A549 (cell line): ENCODE measurements around the gene CDADC1. TPM values are rescaled to one million over a fixed set of nuclear protein-coding genes. Genes with fewer than 3 reads are reported as not detected.

Source experiments
- ATAC-seq, 2 experiments: fragments of 200-7000 bp in 1 of 2; fragments of >200 bp in 1 of 2; cut with Nextera tagmentation in 1 of 2; cut with Tn5 transposase in 1 of 2; 3 replicates each; pipeline versions ENCODE4 v1.8.0 to v1.9.1; 2018 to 2020; ENCODE audit warnings: mild to moderate bottlenecking in 1 of 2, moderate library complexity in 1 of 2
- CTCF ChIA-PET: fragments of 300-600 bp; sonication (Branson Sonifier 250); formaldehyde crosslinking; extraction: SDS; loops from one replicate; lab custom pipeline; 2021; ENCODE audit warnings: antibody characterized with exemption, inconsistent platforms; lab: Yijun Ruan, JAX
- POLR2A ChIA-PET: fragments of 350-600 bp; formaldehyde crosslinking; extraction: SDS; loops from one replicate; lab custom pipeline; 2021; ENCODE audit warnings: antibody characterized with exemption, inconsistent platforms; lab: Yijun Ruan, JAX
- DNase-seq, 2 experiments: peaks; one replicate each; pipeline versions ENCODE4 v3.0.0 to v3.0.0-alpha.2; 2011 to 2016; ENCODE audit warnings: low read depth in 1 of 2, low spot score in 1 of 2
- FAIRE-seq: peaks from 2 replicates; lab custom pipeline; 2011; peaks lifted over from hg19 to GRCh38; lab: Jason Lieb, UNC
- H3K27ac ChIP-seq, 2 experiments: fragments of >200 bp; sonication (Bioruptor Twin); formaldehyde crosslinking; 3 replicates each; pipeline ENCODE4 v1.5.1; 2016 to 2017
- H3K4me1 ChIP-seq: fragments of >200 bp; sonication (Bioruptor Twin); formaldehyde crosslinking; 3 replicates; pipeline ENCODE4 v1.6.1; 2016
- H3K4me2 ChIP-seq: fragments of >200 bp; sonication (Bioruptor Twin); formaldehyde crosslinking; 3 replicates; pipeline ENCODE4 v1.6.1; 2016
- H3K4me3 ChIP-seq: fragments of >200 bp; sonication (Bioruptor Twin); formaldehyde crosslinking; 3 replicates; pipeline ENCODE4 v1.5.1; 2016
- H3K9me3 ChIP-seq: fragments of >200 bp; sonication (Bioruptor Twin); formaldehyde crosslinking; 3 replicates; pipeline ENCODE4 v1.6.1; 2016
- BHLHE40 ChIP-seq: IDR thresholded peaks from 2 replicates; pipeline ENCODE4 v1.6.1; 2012; ENCODE audit warnings: low read depth, low read length, inconsistent platforms
- CBX2 ChIP-seq: fragments of 200-600 bp; sonication (generic); IDR thresholded peaks from 2 replicates; pipeline ENCODE4 v1.6.1; 2016; ENCODE audit warnings: low read depth, mild to moderate bottlenecking, borderline replicate concordance
- CHD2 ChIP-seq: fragments of 150-350 bp; IDR thresholded peaks from 2 replicates; pipeline ENCODE4 v1.6.1; 2014; ENCODE audit warnings: low read length; ENCODE audit not compliant: partially characterized antibody
- ELK1 ChIP-seq: fragments of 150-350 bp; IDR thresholded peaks from 2 replicates; pipeline ENCODE4 v1.6.1; 2014; ENCODE audit warnings: low read depth, mild to moderate bottlenecking, low read length
- EP300 ChIP-seq, 2 experiments: fragments of >200 bp; sonication (Bioruptor Twin); formaldehyde crosslinking; IDR thresholded peaks; 2 replicates in 1 of 2; 3 replicates in 1 of 2; pipeline ENCODE4 v1.6.1; 2016 to 2017
- ESRRA ChIP-seq: fragments of 150-350 bp; IDR thresholded peaks from 2 replicates; pipeline ENCODE4 v1.6.1; 2014; ENCODE audit warnings: mild to moderate bottlenecking, low read length, borderline replicate concordance
- FOSL2 ChIP-seq, 2 experiments: fragments of 450-650 bp in 1 of 2; fragments of >200 bp in 1 of 2; sonication (Bioruptor Twin) in 1 of 2; formaldehyde crosslinking; IDR thresholded peaks; 2 replicates each; pipeline versions ENCODE4 v1.5.0 to v1.6.1; 2016 to 2020; ENCODE audit warnings: mild to moderate bottlenecking in 1 of 2, moderate library complexity in 1 of 2
- HDAC2 ChIP-seq: fragments of 200-600 bp; sonication (generic); IDR thresholded peaks from 2 replicates; pipeline ENCODE4 v1.6.1; 2016
- HEYL ChIP-seq: fragments of 250-450 bp; sonication (Bioruptor Pico); IDR thresholded peaks from 2 replicates; pipeline ENCODE4 v1.8.0; 2021; ENCODE audit warnings: mild to moderate bottlenecking, moderate library complexity
- HOXB5 ChIP-seq: fragments of 250-450 bp; sonication (Bioruptor Pico); IDR thresholded peaks from 2 replicates; pipeline ENCODE4 v1.5.0; 2020; ENCODE audit warnings: mild to moderate bottlenecking, moderate library complexity
- JUN ChIP-seq, 2 experiments: fragments of >200 bp; sonication (Bioruptor Twin); formaldehyde crosslinking; IDR thresholded peaks; 2 replicates in 1 of 2; 3 replicates in 1 of 2; pipeline ENCODE4 v1.6.1; 2016 to 2017
- KDM5A ChIP-seq: fragments of 200-600 bp; sonication (generic); IDR thresholded peaks from 2 replicates; pipeline ENCODE4 v1.6.1; 2016; ENCODE audit warnings: antibody characterized with exemption, mild to moderate bottlenecking
- MAFK ChIP-seq: fragments of 450-650 bp; IDR thresholded peaks from 2 replicates; pipeline ENCODE4 v1.6.1; 2014; ENCODE audit not compliant: partially characterized antibody
- MAX ChIP-seq: IDR thresholded peaks from 2 replicates; pipeline ENCODE4 v1.6.1; 2012
- NPAS2 ChIP-seq: fragments of 250-450 bp; sonication (Bioruptor Pico); IDR thresholded peaks from 2 replicates; pipeline ENCODE4 v1.8.0; 2022; ENCODE audit warnings: mild to moderate bottlenecking, moderate library complexity, borderline replicate concordance
- NR3C1 ChIP-seq: fragments of >200 bp; sonication (Bioruptor Twin); formaldehyde crosslinking; IDR thresholded peaks from 3 replicates; pipeline ENCODE4 v1.6.1; 2017
- PHF8 ChIP-seq: fragments of 200-600 bp; sonication (generic); IDR thresholded peaks from 2 replicates; pipeline ENCODE4 v1.6.1; 2016; ENCODE audit warnings: low read depth, mild to moderate bottlenecking, antibody characterized with exemption, moderate library complexity, borderline replicate concordance
- POLR2A ChIP-seq: IDR thresholded peaks from 2 replicates; pipeline ENCODE4 v1.6.1; 2012; ENCODE audit warnings: mild to moderate bottlenecking, low read length
- RARB ChIP-seq: fragments of 250-450 bp; sonication (Bioruptor Pico); IDR thresholded peaks from 2 replicates; pipeline ENCODE4 v1.8.0; 2021; ENCODE audit warnings: mild to moderate bottlenecking, moderate library complexity
- RFX5 ChIP-seq: fragments of 450-650 bp; IDR thresholded peaks from 2 replicates; pipeline ENCODE4 v1.7.1; 2014; ENCODE audit warnings: antibody characterized with exemption, mild to moderate bottlenecking, moderate library complexity
- TFCP2L1 ChIP-seq: fragments of 250-450 bp; sonication (Bioruptor Pico); IDR thresholded peaks from 2 replicates; pipeline ENCODE4 v1.5.0; 2021; ENCODE audit warnings: mild to moderate bottlenecking
- TP53 ChIP-seq: fragments of 250-450 bp; sonication (Bioruptor Pico); IDR thresholded peaks from 2 replicates; pipeline ENCODE4 v1.5.0; 2021; ENCODE audit warnings: mild to moderate bottlenecking, moderate library complexity
- ZSCAN20 ChIP-seq: fragments of 250-450 bp; sonication (Bioruptor Pico); IDR thresholded peaks from 2 replicates; pipeline ENCODE4 v1.8.0; 2022; ENCODE audit warnings: mild to moderate bottlenecking, moderate library complexity
- WGBS: methylation state at CpG from one replicate; pipeline ENCODE4 v1.1.6; 2017; ENCODE audit errors: missing lambda C conversion rate; 5-methylcytosine and 5-hydroxymethylcytosine counted together
- polyA minus RNA-seq: library from RNA; depleted of rRNA, polyadenylated mRNA; stranded (reverse); fragments of >200 nt; gene quantifications from 2 replicates; pipeline ENCODE4 v1.2.3, GENCODE V29; 2011; rRNA and poly(A)+ RNA removed
- polyA plus RNA-seq, 4 experiments: library from polyadenylated mRNA; depleted of rRNA in 3 of 4; stranded (reverse); fragments of >200 nt; fragmentation: RNase III in 1 of 4; extraction: RNeasy Plus Mini Kit Qiagen cat#74134 plus additional on column Dnase treatment in 1 of 4; gene quantifications; 2 replicates in 3 of 4; 3 replicates in 1 of 4; pipeline ENCODE4 v1.2.3, GENCODE V29; 2011 to 2017

The CDADC1 gene
- polyA plus RNA-seq (2011; rRNA removed) (5.6 and 9.6 TPM in 2 replicates), polyA plus RNA-seq (2017; fragmentation: RNase III; extraction: RNeasy Plus Mini Kit Qiagen cat#74134 plus additional on column Dnase treatment) (3.8 to 5.2 TPM (median 4.3 TPM) in 3 replicates), polyA minus RNA-seq (0.95 and 1.9 TPM in 2 replicates)
- 2.7 TPM in 2 replicates for polyA plus RNA-seq (2012; cell fraction: cytosol; rRNA removed)
- polyA plus RNA-seq (2012; cell fraction: nucleus; rRNA removed): 0.58 and 1.2 TPM in 2 replicates

- Histone ChIP-seq H3K4me2 (peak within 1 kb of the TSS; percentile 97), H3K27ac (peak within 1 kb of the TSS; percentile 75 to 91), H3K4me3 (peak within 1 kb of the TSS; percentile 82), H3K4me1 (0 out of 3 replicates have a peak, but pooled peaks cover 3% of the 10 kb centered on the region), H3K9me3 (no peaks in the 10 kb centered on the region)
- DNase-seq (peak; percentile 80 to 90), FAIRE-seq (no peak), ATAC-seq (peak; percentile 96)
- WGBS: under 1% methylated on average over 48 of the region's 56 CpGs
- TF ChIP-seq ESRRA (no peak), MAFK (no peak), NPAS2 (CRISPR knock-in tag) (no peak), HDAC2 (no peak), PHF8 (peak; percentile 60; the same call in 1 of the 2 replicates), POLR2A (peak; percentile 69), MAX (peak; percentile 6; the same call in 1 of the 2 replicates), ZSCAN20 (CRISPR knock-in tag) (no peak), ELK1 (no peak), FOSL2 (IDR thresholded peaks at IDR 0.05) (no peak), FOSL2 (CRISPR knock-in tag; IDR thresholded peaks at IDR 0.05) (peak; percentile 49), RFX5 (no peak), TFCP2L1 (CRISPR knock-in tag) (no peak), JUN (IDR thresholded peaks at IDR 0.05) (peak in 1 of 2 experiments; percentile 57; a peak in 1 of 5 replicates), CHD2 (no peak), KDM5A (peak; percentile 52; the same call in 1 of the 2 replicates), TP53 (CRISPR knock-in tag) (no peak)
- CTCF ChIA-PET: interaction anchor here (0.5 to 1.9 kb wide), 9 partner anchors 9 to 1864 kb away, joined by 3 to 7 read pairs (median 4); no protein-coding TSS in a partner anchor
- POLR2A ChIA-PET: interaction anchor here (0.5 to 1.6 kb wide), 4 partner anchors 28 to 464 kb away, joined by 3 to 7 read pairs (median 5); partner anchors contain the start of genes CAB39L, MLNR and SETDB2
Observed at GRCh38 chr13:49247643-49248621, at the start of gene CDADC1. CDADC1 (plus strand) TSS chr13:49247925; CDS start chr13:49248038, 113 bp downstream.

- Histone ChIP-seq H3K27ac (no peak overlapping the region), H3K4me2 (no peak overlapping the region), H3K4me1 (no peaks in the 10 kb centered on the region), H3K4me3 (no peak overlapping the region), H3K9me3 (no peaks in the 10 kb centered on the region)
- ATAC-seq (no peak), FAIRE-seq (no peak), DNase-seq (no peak)
- 86% methylated on average over 3 of the region's 3 CpGs for WGBS
- ChIA-PET CTCF (no interaction called here), POLR2A (interaction anchor here (0.6 kb wide), 1 partner anchor 82 kb away, joined by 4 read pairs; no protein-coding TSS in a partner anchor)
- TF ChIP-seq TP53 (CRISPR knock-in tag): no peak
Observed at GRCh38 chr13:49206641-49207040, 41.1 kb upstream of the CDADC1 start.

GRCh38 chr13:49208619-49209018 is 39.1 kb upstream of the CDADC1 start:
- TF ChIP-seq CBX2 (no peak), FOSL2 (IDR thresholded peaks at IDR 0.05) (no peak), FOSL2 (CRISPR knock-in tag; IDR thresholded peaks at IDR 0.05) (no peak), BHLHE40 (no peak), NR3C1 (no peak), HEYL (CRISPR knock-in tag) (no peak), HOXB5 (CRISPR knock-in tag) (no peak), EP300 (IDR thresholded peaks at IDR 0.05) (no peak), RARB (CRISPR knock-in tag) (no peak)
- Histone ChIP-seq H3K4me2 (no peak overlapping the region), H3K27ac (no peak overlapping the region), H3K4me1 (no peaks in the 10 kb centered on the region), H3K9me3 (no peaks in the 10 kb centered on the region), H3K4me3 (no peak overlapping the region)
- CTCF ChIA-PET: no interaction called here
- DNase-seq (no peak), ATAC-seq (no peak), FAIRE-seq (no peak)
- POLR2A ChIA-PET: no interaction called here
- 92% methylated on average over 4 of the region's 4 CpGs for WGBS
